ENCODE measurements around the gene RALGPS2. TPM values are rescaled to one million over a fixed set of nuclear protein-coding genes. Genes with fewer than 3 reads are reported as not detected.
"Not testable (repeated sequence)": the region's sequence is repeated elsewhere in the genome, so short reads cannot be mapped to it uniquely, and the experiment has no call there.

RALGPS2 gene
- total RNA-seq, 2 experiments from 2014 or later = 3.3 to 3.8 TPM

GRCh38 chr1:178798232-178798861 lies 73.3 kb downstream of the RALGPS2 start:
- H3K4me1 Mint-ChIP-seq (ENCODE audit: low read depth) = no peaks in the 10 kb centered on the region

GRCh38 chr1:178802873-178803272 lies 77.8 kb downstream of the RALGPS2 start:
- DNase-seq = no peak
- Mint-ChIP-seq H3K27ac (no peak overlapping the region), H3K27me3 (no peaks in the 10 kb centered on the region), H3K4me1 (ENCODE audit: low read depth) (no peaks in the 10 kb centered on the region), H3K9me3 (peaks cover 4% of the 10 kb centered on the region), H3K36me3 (peaks cover 4% of the 10 kb centered on the region), H3K4me3 (no peak overlapping the region)
- ChIA-PET POLR2A (no interaction called here), CTCF (no interaction called here)
- intact Hi-C loops (cut with micrococcal nuclease) = no loop called here

More at GRCh38 chr1:178798232-178798861, 73.3 kb downstream of the RALGPS2 start:
- Mint-ChIP-seq H3K4me3 (no peak overlapping the region), H3K27ac (no peak overlapping the region), H3K9me3 (peaks cover 4% of the 10 kb centered on the region), H3K36me3 (peaks cover 6% of the 10 kb centered on the region), H3K27me3 (no peaks in the 10 kb centered on the region)
- POLR2A ChIA-PET = no interaction called here
- intact Hi-C loops (cut with micrococcal nuclease) = no loop called here
- CTCF ChIA-PET = no interaction called here
- DNase-seq = no peak

DNA sequence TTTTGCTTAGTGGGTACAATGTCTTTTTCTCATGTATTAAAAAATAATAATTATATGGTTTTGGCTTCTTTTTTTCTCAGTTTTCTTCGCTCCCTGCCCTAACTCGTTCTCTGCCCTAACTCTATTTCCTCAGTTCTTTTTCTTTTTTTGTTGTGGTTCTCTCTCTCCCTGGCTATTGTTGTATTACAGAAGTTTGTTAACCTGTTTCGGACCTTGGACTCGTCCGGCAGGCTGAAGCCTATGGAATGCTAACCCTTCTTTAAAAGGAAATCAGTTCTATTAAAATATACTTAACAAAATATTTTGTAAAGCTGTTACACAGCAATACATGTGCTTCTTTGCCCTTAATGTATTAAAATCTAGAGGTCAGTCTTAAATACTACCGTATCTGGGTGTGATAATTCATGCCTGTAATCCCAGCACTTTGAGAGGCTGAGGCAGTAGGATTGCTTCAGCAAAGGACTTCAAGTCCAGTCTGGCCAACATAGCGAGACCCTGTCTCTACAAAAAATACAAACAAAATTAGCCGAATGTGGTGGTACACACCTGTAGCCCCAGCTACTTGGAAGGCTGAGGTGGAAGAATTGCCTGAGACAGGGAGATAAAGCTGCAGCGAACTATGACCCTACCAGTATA lies 81.7 kb downstream of the RALGPS2 start:
- Mint-ChIP-seq H3K4me1 (ENCODE audit: low read depth) (no peaks in the 10 kb centered on the region), H3K4me3 (no peak overlapping the region), H3K36me3 (no peaks in the 10 kb centered on the region), H3K27ac (no peak overlapping the region), H3K9me3 (no peaks in the 10 kb centered on the region), H3K27me3 (no peaks in the 10 kb centered on the region)
- ChIA-PET POLR2A (no interaction called here), CTCF (no interaction called here)
- intact Hi-C loops (cut with micrococcal nuclease) = no loop called here
- DNase-seq = no peak

GRCh38 chr1:178808529-178808928 lies 83.5 kb downstream of the RALGPS2 start:
- Mint-ChIP-seq H3K4me1 (ENCODE audit: low read depth) (no peaks in the 10 kb centered on the region), H3K36me3 (no peaks in the 10 kb centered on the region), H3K27ac (no peak overlapping the region), H3K4me3 (no peak overlapping the region), H3K9me3 (no peaks in the 10 kb centered on the region), H3K27me3 (no peaks in the 10 kb centered on the region)
- ChIA-PET POLR2A (no interaction called here), CTCF (no interaction called here)
- intact Hi-C loops (cut with micrococcal nuclease) = no loop called here
- no peak for DNase-seq

DNA sequence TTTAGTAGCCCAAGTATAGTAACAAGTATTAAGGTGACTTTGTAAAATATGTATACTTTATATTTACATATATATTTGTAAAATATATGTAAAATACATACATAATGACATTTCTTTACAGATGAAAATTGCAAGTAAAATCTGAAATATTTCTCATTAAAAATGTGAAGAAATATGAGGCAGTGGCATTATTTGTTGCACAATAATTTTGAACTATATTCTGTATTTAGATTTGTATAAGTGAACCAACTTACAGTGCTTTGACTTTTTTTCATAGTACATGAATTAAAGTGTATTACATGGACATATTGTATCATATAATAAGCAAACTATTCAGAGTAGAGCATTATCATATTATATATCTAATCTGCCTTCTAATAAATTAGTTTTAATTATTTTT lies 85.5 kb downstream of the RALGPS2 start:
- no peak for DNase-seq
- Mint-ChIP-seq H3K27ac (no peak overlapping the region), H3K36me3 (peaks cover 3% of the 10 kb centered on the region), H3K27me3 (no peaks in the 10 kb centered on the region), H3K4me3 (no peak overlapping the region), H3K9me3 (no peaks in the 10 kb centered on the region), H3K4me1 (ENCODE audit: low read depth) (no peaks in the 10 kb centered on the region)
- ChIA-PET CTCF (interaction anchor here (0.9 kb wide), 1 partner anchor 193 kb away, joined by 4 read pairs; no protein-coding TSS in a partner anchor), POLR2A (no interaction called here)
- intact Hi-C loops (cut with micrococcal nuclease) = no loop called here

DNA sequence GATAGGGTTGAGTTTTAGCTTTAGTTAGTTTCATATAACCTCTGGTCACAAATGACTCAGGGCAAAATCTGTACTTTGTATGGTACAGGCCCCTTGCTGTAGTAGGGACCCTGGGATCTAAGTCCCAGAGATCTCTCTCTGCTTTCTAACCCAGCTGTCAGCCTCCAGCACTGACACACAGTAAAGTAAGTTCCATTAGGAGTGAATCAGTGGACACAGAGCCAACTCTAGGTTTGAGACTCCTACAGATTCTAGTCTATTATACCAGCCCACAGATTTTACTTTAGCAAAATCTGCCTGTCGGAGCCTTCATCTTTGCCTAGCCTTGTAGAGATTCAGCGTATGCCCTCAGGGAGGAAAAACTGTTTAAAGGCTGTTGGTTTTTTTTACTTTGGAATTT lies 93.4 kb downstream of the RALGPS2 start:
- intact Hi-C loops (cut with micrococcal nuclease) = no loop called here
- no peak for DNase-seq
- H3K9me3 Mint-ChIP-seq = no peaks in the 10 kb centered on the region
- ChIA-PET POLR2A (no interaction called here), CTCF (interaction anchor here (1.6 kb wide), 1 partner anchor 185 kb away, joined by 8 read pairs; no protein-coding TSS in a partner anchor)
- H3K4me1 Mint-ChIP-seq (ENCODE audit: low read depth) = peaks cover 9% of the 10 kb centered on the region
- H3K36me3 Mint-ChIP-seq = peaks cover 3% of the 10 kb centered on the region
- no peak overlapping the region for H3K27ac Mint-ChIP-seq
- no peaks in the 10 kb centered on the region for H3K27me3 Mint-ChIP-seq
- H3K4me3 Mint-ChIP-seq = no peak overlapping the region

- Mint-ChIP-seq H3K27ac (no peak overlapping the region), H3K4me1 (ENCODE audit: low read depth) (peaks cover 9% of the 10 kb centered on the region), H3K9me3 (no peaks in the 10 kb centered on the region), H3K27me3 (no peaks in the 10 kb centered on the region), H3K36me3 (peaks cover 5% of the 10 kb centered on the region), H3K4me3 (no peak overlapping the region)
- ChIA-PET CTCF (interaction anchor here (1.6 kb wide), 1 partner anchor 184 kb away, joined by 8 read pairs; no protein-coding TSS in a partner anchor), POLR2A (no interaction called here)
- intact Hi-C loops (cut with micrococcal nuclease) = no loop called here
- no peak for DNase-seq
Measured at GRCh38 chr1:178819123-178819522, 94.1 kb downstream of the RALGPS2 start.

GRCh38 chr1:178821134-178821866 lies 96.3 kb downstream of the RALGPS2 start:
- H3K36me3 Mint-ChIP-seq = peaks cover 4% of the 10 kb centered on the region
- DNase-seq = no peak
- no peaks in the 10 kb centered on the region for H3K27me3 Mint-ChIP-seq
- CTCF ChIA-PET = no interaction called here
- POLR2A ChIA-PET = no interaction called here
- intact Hi-C loops (cut with micrococcal nuclease) = no loop called here
- H3K27ac Mint-ChIP-seq = no peak overlapping the region
- H3K4me3 Mint-ChIP-seq = no peak overlapping the region
- no peaks in the 10 kb centered on the region for H3K9me3 Mint-ChIP-seq
- H3K4me1 Mint-ChIP-seq (ENCODE audit: low read depth) = peaks cover 9% of the 10 kb centered on the region

- intact Hi-C loops (cut with micrococcal nuclease) = no loop called here
- POLR2A ChIA-PET = no interaction called here
- DNase-seq = no peak
- Mint-ChIP-seq H3K4me1 (ENCODE audit: low read depth) (peaks cover 9% of the 10 kb centered on the region), H3K36me3 (peaks cover 4% of the 10 kb centered on the region), H3K27ac (no peak overlapping the region), H3K9me3 (no peaks in the 10 kb centered on the region), H3K27me3 (no peaks in the 10 kb centered on the region), H3K4me3 (no peak overlapping the region)
- CTCF ChIA-PET = no interaction called here
Measured at GRCh38 chr1:178825167-178825566, 100.1 kb downstream of the RALGPS2 start.

DNA sequence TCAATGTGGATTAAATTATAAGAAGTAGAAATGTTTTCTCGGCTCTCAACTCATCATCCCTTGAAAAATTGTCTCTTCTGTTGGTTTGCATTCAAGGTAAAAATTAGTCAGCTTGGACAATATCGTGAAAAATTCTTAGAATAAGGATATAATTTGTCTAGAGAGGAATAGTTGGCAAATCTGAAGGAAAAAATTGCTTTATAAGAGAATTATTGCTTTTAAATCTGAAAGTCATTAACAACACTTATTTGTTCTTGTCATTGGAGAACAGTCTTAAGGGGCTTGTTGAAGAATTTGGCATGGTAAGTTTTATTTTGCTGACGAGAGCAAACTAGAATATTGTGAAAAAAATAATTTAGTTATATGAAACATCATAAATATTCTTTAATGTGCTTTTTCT lies 119.4 kb downstream of the RALGPS2 start:
- Mint-ChIP-seq H3K4me3 (no peak overlapping the region), H3K36me3 (peaks cover 5% of the 10 kb centered on the region), H3K9me3 (no peaks in the 10 kb centered on the region), H3K27ac (no peak overlapping the region), H3K4me1 (ENCODE audit: low read depth) (no peaks in the 10 kb centered on the region), H3K27me3 (no peaks in the 10 kb centered on the region)
- ChIA-PET CTCF (no interaction called here), POLR2A (no interaction called here)
- intact Hi-C loops (cut with micrococcal nuclease) = no loop called here
- DNase-seq = no peak

GRCh38 chr1:178846306-178846705 lies 121.3 kb downstream of the RALGPS2 start:
- H3K4me3 Mint-ChIP-seq = no peak overlapping the region
- DNase-seq = no peak
- H3K27me3 Mint-ChIP-seq = no peaks in the 10 kb centered on the region
- H3K4me1 Mint-ChIP-seq (ENCODE audit: low read depth) = no peaks in the 10 kb centered on the region
- CTCF ChIA-PET = no interaction called here
- H3K36me3 Mint-ChIP-seq = no peaks in the 10 kb centered on the region
- H3K27ac Mint-ChIP-seq = no peak overlapping the region
- intact Hi-C loops (cut with micrococcal nuclease) = no loop called here
- H3K9me3 Mint-ChIP-seq = no peaks in the 10 kb centered on the region
- POLR2A ChIA-PET = no interaction called here

- H3K9me3 Mint-ChIP-seq = no peaks in the 10 kb centered on the region
- DNase-seq = no peak
- H3K4me3 Mint-ChIP-seq = no peak overlapping the region
- CTCF ChIA-PET = no interaction called here
- intact Hi-C loops (cut with micrococcal nuclease) = no loop called here
- no peaks in the 10 kb centered on the region for H3K27me3 Mint-ChIP-seq
- no peak overlapping the region for H3K27ac Mint-ChIP-seq
- no peaks in the 10 kb centered on the region for H3K4me1 Mint-ChIP-seq (ENCODE audit: low read depth)
- H3K36me3 Mint-ChIP-seq = no peaks in the 10 kb centered on the region
- POLR2A ChIA-PET = no interaction called here
Measured at GRCh38 chr1:178847396-178847849, 122.4 kb downstream of the RALGPS2 start.

DNA sequence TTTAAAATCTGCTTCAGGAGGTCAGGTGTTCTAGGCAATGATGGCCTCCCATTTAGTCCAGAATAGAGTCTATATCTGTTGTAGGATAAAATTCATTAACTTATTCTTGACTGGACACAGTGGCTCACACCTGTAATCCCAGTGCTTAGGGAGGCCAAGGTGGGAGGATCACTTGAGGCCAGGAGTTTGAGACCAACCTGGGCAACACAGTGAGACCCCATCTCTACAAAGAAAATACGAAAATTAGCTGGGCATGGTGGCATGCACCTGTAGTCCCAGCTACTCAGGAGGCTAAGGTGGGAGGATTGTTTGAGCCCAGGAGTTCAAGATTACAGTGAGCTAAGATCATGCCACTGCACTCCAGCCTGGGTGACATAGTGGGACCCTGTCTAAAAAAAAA lies 122.9 kb downstream of the RALGPS2 start:
- CTCF ChIA-PET; H3K27ac Mint-ChIP-seq; DNase-seq; H3K27me3 Mint-ChIP-seq; intact Hi-C loops (cut with micrococcal nuclease); H3K36me3 Mint-ChIP-seq; POLR2A ChIA-PET; H3K9me3 Mint-ChIP-seq; H3K4me1 Mint-ChIP-seq (ENCODE audit: low read depth); H3K4me3 Mint-ChIP-seq: not testable (repeated sequence)

All from activated CD4-positive, alpha-beta memory T cell treated with anti-CD3 and anti-CD28 coated beads for 36 hours (primary cell).